Measurements from ENCODE around the gene NAV2.
"Not testable (repeated sequence)": the region's sequence is repeated elsewhere in the genome, so short reads cannot be mapped to it uniquely, and the experiment has no call there.

NAV2 gene

GRCh38 chr11:20066013-20066782, 353.6 kb downstream of the NAV2 start:
- DNase-seq: no peak

- no peak for DNase-seq
These were observed 354.1 kb downstream of the NAV2 start for GRCh38 chr11:20066783-20067156.

- no peak for DNase-seq
These were observed 355.0 kb downstream of the NAV2 start for GRCh38 chr11:20067665-20068064.

- no peak for DNase-seq
These were observed 356.1 kb downstream of the NAV2 start for GRCh38 chr11:20068691-20069090.

- no peak for DNase-seq
These were observed 357.8 kb downstream of the NAV2 start for GRCh38 chr11:20070459-20070858.

GRCh38 chr11:20075627-20076026, 363.0 kb downstream of the NAV2 start:
- no peak for DNase-seq

GRCh38 chr11:20078846-20079245, 366.2 kb downstream of the NAV2 start:
- no peak for DNase-seq

- no peak for DNase-seq
These were observed 367.5 kb downstream of the NAV2 start for GRCh38 chr11:20080032-20080685.

GRCh38 chr11:20081336-20081735, 368.7 kb downstream of the NAV2 start:
- DNase-seq: no peak

GRCh38 chr11:20083877-20084276, 371.2 kb downstream of the NAV2 start:
- DNase-seq: not testable (repeated sequence)

- no peak for DNase-seq
These were observed 372.5 kb downstream of the NAV2 start for GRCh38 chr11:20084921-20085814.

GRCh38 chr11:20085918-20086317, 373.3 kb downstream of the NAV2 start:
- no peak for DNase-seq

GRCh38 chr11:20087118-20087521, 374.5 kb downstream of the NAV2 start:
- DNase-seq: no peak

- DNase-seq: no peak
These were observed 376.0 kb downstream of the NAV2 start for GRCh38 chr11:20088397-20089225.

- DNase-seq: no peak
These were observed 376.7 kb downstream of the NAV2 start for GRCh38 chr11:20089367-20089766.

GRCh38 chr11:20089796-20090653, 377.4 kb downstream of the NAV2 start:
- no peak for DNase-seq

- DNase-seq: no peak
These were observed 378.2 kb downstream of the NAV2 start for GRCh38 chr11:20090654-20091374.

GRCh38 chr11:20093775-20094174, 381.1 kb downstream of the NAV2 start:
- no peak for DNase-seq

GRCh38 chr11:20095189-20095588, 382.6 kb downstream of the NAV2 start:
- no peak for DNase-seq

GRCh38 chr11:20097319-20098221, 384.9 kb downstream of the NAV2 start:
- DNase-seq: no peak
